Neural crest cell (in vitro differentiated cells): ENCODE measurements around the gene PSKH1. TPM values are rescaled to one million over a fixed set of nuclear protein-coding genes. Genes with fewer than 3 reads are reported as not detected.

Source experiments
- DNase-seq: peaks from one replicate; pipeline ENCODE4 v3.0.0; 2021; ENCODE audit warnings: low read depth, mixed read lengths, low spot score
- H3K27ac Mint-ChIP-seq: one replicate; pipeline ENCODE4 v1.8.0; 2021; ENCODE audit warnings: mild to moderate bottlenecking, mixed read lengths; ENCODE audit not compliant: unreplicated experiment
- H3K27me3 Mint-ChIP-seq: 2 replicates; pipeline ENCODE4 v1.8.0; 2021; ENCODE audit warnings: low read depth, mild to moderate bottlenecking, mixed read lengths
- H3K36me3 Mint-ChIP-seq: 2 replicates; pipeline ENCODE4 v1.8.0; 2021; ENCODE audit warnings: low read depth, mild to moderate bottlenecking, mixed read lengths
- H3K4me1 Mint-ChIP-seq: 2 replicates; pipeline ENCODE4 v1.8.0; 2021; ENCODE audit warnings: mixed read lengths
- H3K4me3 Mint-ChIP-seq: one replicate; pipeline ENCODE4 v1.8.0; 2021; ENCODE audit warnings: mild to moderate bottlenecking, mixed read lengths
- H3K9me3 Mint-ChIP-seq: 2 replicates; pipeline ENCODE4 v1.8.0; 2021; ENCODE audit warnings: mixed read lengths
- total RNA-seq: library from RNA; stranded (reverse); gene quantifications from 2 replicates; pipeline ENCODE4 v1.2.1, GENCODE V29; 2021
- TF ChIP-seq, protein P1 (sequence below): fragments of 200-600 bp; sonication (generic); conservative IDR thresholded peaks from 2 replicates; pipeline ENCODE4 v1.5.0; 2021; ENCODE audit warnings: antibody characterized with exemption, mild to moderate bottlenecking

PSKH1 gene
- total RNA-seq, 1 donor from 2014 or later, result 41.5 TPM

DNA sequence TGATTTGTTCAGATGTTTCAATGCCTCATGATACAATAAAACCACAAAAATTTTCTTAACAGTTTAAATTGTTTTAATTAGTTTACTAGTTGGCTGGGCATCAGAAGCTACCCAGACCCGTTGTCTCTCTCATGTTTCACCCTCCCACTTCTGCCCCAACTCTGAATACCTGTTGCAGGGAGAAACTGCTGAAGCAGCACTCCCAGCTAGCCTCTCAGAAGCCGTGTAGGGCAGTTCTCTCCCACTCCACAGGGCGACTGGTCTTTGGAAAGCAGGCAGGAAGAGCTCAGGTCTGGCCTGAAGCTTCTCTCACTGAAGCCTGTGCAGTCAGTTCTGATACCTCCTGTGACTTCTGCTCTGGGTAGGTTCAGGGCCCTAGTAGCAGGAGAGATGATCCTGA lies 21.8 kb upstream of the PSKH1 start:
- no peak overlapping the region for H3K27ac Mint-ChIP-seq
- H3K4me3 Mint-ChIP-seq, result peak overlapping the region; percentile 95
- no peaks in the 10 kb centered on the region for H3K27me3 Mint-ChIP-seq
- DNase-seq, result no peak
- peaks cover 10% of the 10 kb centered on the region for H3K36me3 Mint-ChIP-seq
- H3K4me1 Mint-ChIP-seq, result peaks cover 28% of the 10 kb centered on the region
- no peaks in the 10 kb centered on the region for H3K9me3 Mint-ChIP-seq
- TF ChIP-seq, protein P1, sequence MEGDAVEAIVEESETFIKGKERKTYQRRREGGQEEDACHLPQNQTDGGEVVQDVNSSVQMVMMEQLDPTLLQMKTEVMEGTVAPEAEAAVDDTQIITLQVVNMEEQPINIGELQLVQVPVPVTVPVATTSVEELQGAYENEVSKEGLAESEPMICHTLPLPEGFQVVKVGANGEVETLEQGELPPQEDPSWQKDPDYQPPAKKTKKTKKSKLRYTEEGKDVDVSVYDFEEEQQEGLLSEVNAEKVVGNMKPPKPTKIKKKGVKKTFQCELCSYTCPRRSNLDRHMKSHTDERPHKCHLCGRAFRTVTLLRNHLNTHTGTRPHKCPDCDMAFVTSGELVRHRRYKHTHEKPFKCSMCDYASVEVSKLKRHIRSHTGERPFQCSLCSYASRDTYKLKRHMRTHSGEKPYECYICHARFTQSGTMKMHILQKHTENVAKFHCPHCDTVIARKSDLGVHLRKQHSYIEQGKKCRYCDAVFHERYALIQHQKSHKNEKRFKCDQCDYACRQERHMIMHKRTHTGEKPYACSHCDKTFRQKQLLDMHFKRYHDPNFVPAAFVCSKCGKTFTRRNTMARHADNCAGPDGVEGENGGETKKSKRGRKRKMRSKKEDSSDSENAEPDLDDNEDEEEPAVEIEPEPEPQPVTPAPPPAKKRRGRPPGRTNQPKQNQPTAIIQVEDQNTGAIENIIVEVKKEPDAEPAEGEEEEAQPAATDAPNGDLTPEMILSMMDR, result no peak

DNA sequence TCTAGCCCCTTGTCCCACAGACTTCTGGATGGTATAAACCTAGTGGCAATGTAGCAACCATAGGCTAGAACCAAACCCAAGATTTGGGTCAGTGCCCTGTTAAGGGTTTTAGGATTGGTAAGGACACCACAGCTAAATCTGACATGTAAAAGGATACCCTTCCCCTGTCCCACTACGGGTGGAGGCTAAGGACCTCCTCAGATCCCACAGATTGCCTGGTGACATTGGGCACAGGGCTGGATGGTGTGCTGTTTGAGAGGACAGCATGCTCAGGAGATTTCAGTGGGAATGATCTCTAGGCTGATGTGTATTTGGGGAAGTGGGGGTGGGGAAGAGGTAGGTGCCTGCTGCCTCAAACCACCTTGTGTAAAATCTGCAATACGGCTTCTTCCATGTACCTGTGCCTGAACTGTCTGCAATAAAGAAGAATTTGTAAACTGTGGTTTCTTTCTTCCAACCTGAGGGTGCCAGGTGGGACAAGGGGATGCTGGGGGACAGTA lies 20.9 kb upstream of the PSKH1 start:
- Mint-ChIP-seq H3K36me3 (peaks cover 7% of the 10 kb centered on the region), H3K27me3 (no peaks in the 10 kb centered on the region), H3K9me3 (no peaks in the 10 kb centered on the region)

DNA sequence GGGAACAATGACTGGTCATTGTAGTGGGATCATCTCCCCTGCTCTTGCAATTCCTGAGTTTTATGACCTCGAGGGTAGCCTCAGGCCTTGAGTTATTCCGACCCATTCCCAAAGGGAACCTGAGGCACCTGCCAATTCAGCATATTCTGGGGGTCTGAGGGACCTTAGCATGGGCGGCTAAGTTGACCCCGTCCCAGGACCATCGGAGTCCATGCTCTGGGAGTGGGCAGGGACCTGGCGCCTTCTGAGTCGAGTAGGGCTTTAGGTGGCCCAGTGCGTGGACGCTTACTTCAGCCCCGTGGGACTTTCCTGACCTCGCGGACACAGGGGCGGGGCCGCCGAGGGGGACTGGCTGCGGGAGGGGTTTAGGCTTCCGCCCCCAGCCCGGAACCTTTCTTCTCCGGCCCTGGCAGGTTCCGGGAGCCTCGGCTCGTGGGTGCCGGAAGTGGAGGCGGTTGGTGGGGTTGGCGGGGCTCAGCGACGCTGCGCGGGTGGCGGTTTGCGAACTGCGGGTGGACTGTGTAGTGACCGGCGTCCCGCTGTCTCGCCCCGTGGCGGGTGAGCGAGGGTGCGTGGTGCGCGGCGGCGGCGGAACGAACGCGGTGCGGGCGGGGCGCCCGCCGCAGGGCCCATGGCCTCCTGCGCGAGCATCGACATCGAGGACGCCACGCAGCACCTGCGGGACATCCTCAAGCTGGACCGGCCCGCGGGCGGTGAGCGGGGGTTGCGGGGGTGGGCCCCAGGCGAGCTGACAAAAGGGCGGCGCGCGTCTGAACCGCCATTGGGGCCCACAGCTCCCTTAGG lies 20.2 kb upstream of the PSKH1 start, which contains the start of gene EDC4:
TSS of gene EDC4 (plus strand) at position 422 of the 804 bp plus-strand sequence. CDS start at position 632, 210 bp downstream.
- Mint-ChIP-seq H3K4me3 (peak within 1 kb of the TSS; percentile 95), H3K9me3 (no peaks in the 10 kb centered on the region), H3K36me3 (peaks cover 8% of the 10 kb centered on the region), H3K27me3 (no peaks in the 10 kb centered on the region), H3K4me1 (peaks cover 28% of the 10 kb centered on the region), H3K27ac (peak within 1 kb of the TSS; percentile 94)
- peak; percentile 71 for DNase-seq
- TF ChIP-seq, protein P1, result no peak

More for the DNA sequence above, 20.9 kb upstream of the PSKH1 start:
- Mint-ChIP-seq H3K4me3 (peak overlapping the region; percentile 95), H3K27ac (peak overlapping the region; percentile 35), H3K4me1 (peaks cover 28% of the 10 kb centered on the region)
- DNase-seq, result no peak
- TF ChIP-seq, protein P1, result no peak

DNA sequence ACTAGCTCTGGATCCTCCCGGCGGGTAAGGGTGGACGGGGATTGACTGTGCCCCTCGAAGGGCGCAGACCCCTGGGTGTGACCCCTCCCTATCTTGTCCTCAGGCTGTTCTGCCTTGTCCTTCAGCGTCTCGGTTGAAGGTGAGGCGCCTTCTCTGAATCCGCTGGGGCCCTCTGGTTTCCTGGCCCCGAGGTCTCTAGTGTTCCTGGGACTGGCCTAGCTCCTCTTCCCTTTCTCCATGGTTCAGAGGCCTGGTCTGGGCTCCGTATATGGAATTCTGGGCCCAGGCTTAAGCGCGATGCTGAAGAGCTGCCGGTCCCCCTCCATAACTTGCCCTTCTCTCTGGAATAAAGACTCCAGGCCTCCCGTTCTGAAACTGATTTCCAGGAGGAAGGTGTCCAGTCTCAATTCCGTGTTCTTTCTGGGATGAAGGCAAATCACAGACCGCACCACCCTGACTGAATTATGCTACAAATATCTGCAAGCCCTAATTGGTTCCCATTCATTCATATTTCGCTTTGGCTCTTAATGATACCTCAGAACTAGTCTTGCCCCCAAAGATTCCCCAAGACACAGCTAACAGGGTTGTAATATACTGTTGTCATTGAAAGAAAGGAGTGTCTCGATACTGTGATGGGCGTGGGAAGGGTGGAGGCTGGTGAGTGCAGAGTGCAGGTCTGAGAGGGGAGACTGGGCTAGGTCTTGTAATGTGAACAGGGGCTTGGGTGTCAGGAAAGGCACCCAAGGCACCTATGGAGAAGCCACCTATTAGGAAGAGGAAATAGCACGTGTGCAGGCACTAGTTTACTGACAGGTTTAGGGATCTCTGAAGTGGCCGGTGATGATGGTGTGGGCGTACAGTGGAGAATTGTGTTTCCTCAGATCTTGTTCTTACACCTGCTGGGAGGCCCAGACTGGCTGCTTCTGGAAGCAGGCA lies 19.4 kb upstream of the PSKH1 start:
- peak overlapping the region; percentile 94 for H3K27ac Mint-ChIP-seq
- peaks cover 28% of the 10 kb centered on the region for H3K4me1 Mint-ChIP-seq
- TF ChIP-seq, protein P1, result no peak
- H3K27me3 Mint-ChIP-seq, result no peaks in the 10 kb centered on the region
- peaks cover 9% of the 10 kb centered on the region for H3K36me3 Mint-ChIP-seq
- DNase-seq, result peak; percentile 17
- no peaks in the 10 kb centered on the region for H3K9me3 Mint-ChIP-seq
- peak overlapping the region; percentile 95 for H3K4me3 Mint-ChIP-seq

DNA sequence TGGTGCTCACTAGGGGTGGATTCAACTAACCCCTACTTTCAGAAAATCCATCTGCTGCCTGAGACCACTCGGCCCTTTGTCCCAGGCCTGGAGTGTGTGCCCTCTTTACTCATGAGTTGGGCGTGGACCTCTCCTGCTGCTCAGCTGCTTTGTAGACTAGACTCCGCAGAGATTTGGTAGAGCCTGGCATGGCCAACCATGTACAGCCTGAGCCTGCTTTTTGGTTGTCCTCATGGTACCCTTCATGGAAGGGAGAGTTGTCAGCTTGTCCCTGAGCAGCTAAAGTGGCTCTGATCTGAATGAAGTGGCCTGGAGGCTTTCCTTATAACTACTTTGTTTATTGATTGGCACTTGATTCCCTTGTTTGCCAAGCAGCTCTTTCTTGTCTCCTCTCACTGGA lies 18.7 kb upstream of the PSKH1 start:
- H3K27ac Mint-ChIP-seq, result peak overlapping the region; percentile 94
- TF ChIP-seq, protein P1, result no peak
- H3K4me3 Mint-ChIP-seq, result peak overlapping the region; percentile 95
- no peak for DNase-seq
- no peaks in the 10 kb centered on the region for H3K9me3 Mint-ChIP-seq
- no peaks in the 10 kb centered on the region for H3K27me3 Mint-ChIP-seq
- peaks cover 9% of the 10 kb centered on the region for H3K36me3 Mint-ChIP-seq
- H3K4me1 Mint-ChIP-seq, result peaks cover 28% of the 10 kb centered on the region
